Esophagus (tissue), 2 donors: ENCODE measurements around the gene ZFAND4. TPM values are rescaled to one million over a fixed set of nuclear protein-coding genes. Genes with fewer than 3 reads are reported as not detected.
"Not testable (repeated sequence)": the region's sequence is repeated elsewhere in the genome, so short reads cannot be mapped to it uniquely, and the experiment has no call there.

ENCODE experiments used
- H3K27ac ChIP-seq, 2 donors: one replicate each; pipeline ENCODE4 v1.5.1; 2013; ENCODE audit warnings: low read depth in 2 of 2, mild to moderate bottlenecking in 2 of 2, inconsistent platforms in 1 of 2, low read length in 1 of 2, moderate library complexity in 1 of 2
- H3K27me3 ChIP-seq, 2 donors: one replicate each; pipeline ENCODE4 v1.6.1; 2013; ENCODE audit warnings: low read length in 2 of 2, control low read depth in 1 of 2, mild to moderate bottlenecking in 1 of 2; ENCODE audit not compliant: insufficient read depth in 2 of 2, control insufficient read depth in 1 of 2
- H3K36me3 ChIP-seq, 2 donors: one replicate each; pipeline ENCODE4 v1.6.1; 2013; ENCODE audit warnings: low read length in 1 of 2; ENCODE audit not compliant: control insufficient read depth in 2 of 2, insufficient read depth in 2 of 2
- H3K4me1 ChIP-seq, 2 donors: one replicate each; pipeline ENCODE4 v1.6.1; 2013; ENCODE audit warnings: low read length in 1 of 2; ENCODE audit not compliant: control insufficient read depth in 2 of 2, insufficient read depth in 2 of 2
- H3K4me3 ChIP-seq, 2 donors: one replicate each; pipeline ENCODE4 v1.5.1; 2013; ENCODE audit warnings: low read length in 2 of 2, mild to moderate bottlenecking in 2 of 2, low read depth in 1 of 2, moderate library complexity in 1 of 2
- H3K9me3 ChIP-seq, 2 donors: one replicate each; pipeline ENCODE4 v1.6.1; 2013; ENCODE audit warnings: mild to moderate bottlenecking in 2 of 2, low read depth in 1 of 2, low read length in 1 of 2, moderate library complexity in 1 of 2; ENCODE audit not compliant: control insufficient read depth in 2 of 2, insufficient read depth in 1 of 2
- WGBS, 2 donors: extraction: QIAGEN DNeasy Blood & Tissue Kit; methylation state at CpG; one replicate each; pipeline ENCODE4 v1.1.7; 2013; 5-methylcytosine and 5-hydroxymethylcytosine counted together
- polyA plus RNA-seq, 2 donors: library from polyadenylated mRNA; stranded (reverse); fragments of 200-250 nt; gene quantifications; one replicate each; pipeline ENCODE4 v1.2.3, GENCODE V29; 2013
- donor health status: healthy with polysubstance abuse.
- donor health status: Bipolar disorder and iron deficiency.

ZFAND4 gene
- polyA plus RNA-seq, 2 donors = 1.9 to 2.2 TPM

- peaks cover 0 to 9% of the 10 kb centered on the region in 2 donors for H3K36me3 ChIP-seq
- no peak overlapping the region for H3K4me3 ChIP-seq
Observed at GRCh38 chr10:45607276-45607675, 65.3 kb downstream of the ZFAND4 start.

GRCh38 chr10:45602836-45603235 lies 69.7 kb downstream of the ZFAND4 start:
- Histone ChIP-seq H3K9me3 (no peaks in the 10 kb centered on the region), H3K36me3 (no peaks in the 10 kb centered on the region), H3K4me3 (no peak overlapping the region), H3K27ac (no peak overlapping the region), H3K27me3 (peaks cover 0 to 2% of the 10 kb centered on the region in 2 donors), H3K4me1 (peaks cover 0 to 2% of the 10 kb centered on the region in 2 donors)
- 91 to 100% methylated on average over 4 of the region's 4 CpGs for WGBS, 2 donors

More at GRCh38 chr10:45607276-45607675, 65.3 kb downstream of the ZFAND4 start:
- Histone ChIP-seq H3K4me1 (no peaks in the 10 kb centered on the region), H3K27ac (no peak overlapping the region), H3K27me3 (no peaks in the 10 kb centered on the region), H3K9me3 (no peaks in the 10 kb centered on the region)
- 91 to 100% methylated on average over 1 of the region's 1 CpG for WGBS, 2 donors

- H3K27me3 ChIP-seq = peaks cover 0 to 2% of the 10 kb centered on the region in 2 donors
- 82 to 83% methylated on average over 3 of the region's 3 CpGs for WGBS, 2 donors
- no peaks in the 10 kb centered on the region for H3K36me3 ChIP-seq
- peaks cover 0 to 2% of the 10 kb centered on the region in 2 donors for H3K4me1 ChIP-seq
- H3K27ac ChIP-seq = no peak overlapping the region
- H3K9me3 ChIP-seq = no peaks in the 10 kb centered on the region
- H3K4me3 ChIP-seq = no peak overlapping the region
Observed at GRCh38 chr10:45602082-45602730, 70.4 kb downstream of the ZFAND4 start.

- not testable (repeated sequence) for H3K4me3 ChIP-seq
- 88 to 90% methylated on average over 15 to 16 of the region's 16 CpGs for WGBS, 2 donors
Observed at GRCh38 chr10:45601254-45601930, 71.2 kb downstream of the ZFAND4 start.

GRCh38 chr10:45600337-45601253 lies 72.0 kb downstream of the ZFAND4 start:
- H3K4me3 ChIP-seq = peak overlapping the region; percentile 23 to 30

More at GRCh38 chr10:45601254-45601930, 71.2 kb downstream of the ZFAND4 start:
- H3K9me3 ChIP-seq, H3K27me3 ChIP-seq, H3K4me1 ChIP-seq, H3K27ac ChIP-seq, H3K36me3 ChIP-seq: not testable (repeated sequence)

GRCh38 chr10:45599646-45600045 lies 72.9 kb downstream of the ZFAND4 start:
- WGBS, 2 donors = 88 to 89% methylated on average over 6 of the region's 6 CpGs
- Histone ChIP-seq H3K4me1 (peaks cover 0 to 2% of the 10 kb centered on the region in 2 donors), H3K4me3 (no peak overlapping the region), H3K36me3 (no peaks in the 10 kb centered on the region), H3K27ac (no peak overlapping the region), H3K27me3 (peaks cover 0 to 2% of the 10 kb centered on the region in 2 donors), H3K9me3 (no peaks in the 10 kb centered on the region)

More at GRCh38 chr10:45600337-45601253, 72.0 kb downstream of the ZFAND4 start:
- H3K27me3 ChIP-seq, H3K36me3 ChIP-seq, H3K27ac ChIP-seq, H3K9me3 ChIP-seq, H3K4me1 ChIP-seq: not testable (repeated sequence)
- WGBS, 2 donors = 23 to 37% methylated on average over 43 to 47 of the region's 47 CpGs

GRCh38 chr10:45599021-45599603 lies 73.5 kb downstream of the ZFAND4 start:
- Histone ChIP-seq H3K36me3 (no peaks in the 10 kb centered on the region), H3K4me1 (peaks cover 0 to 2% of the 10 kb centered on the region in 2 donors), H3K27me3 (peaks cover 0 to 2% of the 10 kb centered on the region in 2 donors), H3K27ac (no peak overlapping the region), H3K9me3 (no peaks in the 10 kb centered on the region), H3K4me3 (no peak overlapping the region)
- WGBS, 2 donors = 81 to 88% methylated on average over 7 of the region's 7 CpGs

- Histone ChIP-seq H3K27ac (no peak overlapping the region), H3K4me1 (peaks cover 0 to 2% of the 10 kb centered on the region in 2 donors), H3K9me3 (no peaks in the 10 kb centered on the region), H3K4me3 (no peak overlapping the region), H3K27me3 (peaks cover 0 to 2% of the 10 kb centered on the region in 2 donors), H3K36me3 (no peaks in the 10 kb centered on the region)
- 85 to 86% methylated on average over 9 of the region's 9 CpGs for WGBS, 2 donors
Observed at GRCh38 chr10:45596526-45596925, 76.0 kb downstream of the ZFAND4 start.
